ENCODE measurements around the gene RNPEPL1. TPM values are rescaled to one million over a fixed set of nuclear protein-coding genes. Genes with fewer than 3 reads are reported as not detected.

Gene RNPEPL1
- total RNA-seq, 2 donors from 2014 or later: 74.0 to 77.3 TPM

DNA sequence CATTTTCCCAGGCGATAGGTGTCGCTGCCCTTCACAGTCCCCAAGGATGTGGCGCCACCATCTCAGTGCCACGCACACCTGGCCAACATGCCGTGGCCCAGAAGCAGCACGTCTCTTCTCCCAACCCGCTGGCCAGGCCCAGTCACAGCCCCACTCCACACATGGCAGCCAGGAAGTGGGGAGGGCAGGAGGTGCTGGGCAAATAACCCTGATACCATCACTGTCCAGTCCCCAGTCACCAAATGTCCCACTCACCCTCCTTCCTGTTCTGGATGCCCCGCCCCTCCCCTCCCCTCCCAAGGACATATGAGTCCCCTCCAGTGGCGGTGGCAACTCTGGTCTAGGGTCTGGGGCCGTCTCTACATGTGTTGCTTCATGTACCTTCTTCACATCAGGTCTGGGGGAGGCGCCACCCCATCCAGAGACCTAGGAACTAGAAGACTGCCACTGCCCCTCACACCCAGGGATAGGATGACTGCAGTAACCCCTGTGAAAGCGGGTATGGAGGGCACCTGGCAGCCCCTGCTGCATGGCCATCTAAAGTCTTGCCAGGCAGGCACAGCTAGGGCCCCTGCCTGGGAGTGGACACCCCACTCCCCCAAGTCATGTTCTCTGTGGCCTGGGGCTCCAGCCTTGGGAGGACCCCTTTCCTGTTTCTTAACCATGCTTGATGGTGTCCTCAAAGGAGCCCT is 10.9 kb downstream of the RNPEPL1 start:
- Mint-ChIP-seq H3K36me3 (ENCODE audit: insufficient read depth in 2 of 2) (peaks cover 2 to 15% of the 10 kb centered on the region in 2 donors), H3K9me3 (no peaks in the 10 kb centered on the region), H3K27ac (peak overlapping the region; percentile 68), H3K4me1 (ENCODE audit: low read depth) (peaks cover 42% of the 10 kb centered on the region), H3K4me3 (peak overlapping the region; percentile 33 to 60), H3K27me3 (ENCODE audit: low read depth) (no peaks in the 10 kb centered on the region)
- peak; percentile 10 to 33 for ATAC-seq (replicated peaks in 1 of 2)
- DNase-seq: no peak

DNA sequence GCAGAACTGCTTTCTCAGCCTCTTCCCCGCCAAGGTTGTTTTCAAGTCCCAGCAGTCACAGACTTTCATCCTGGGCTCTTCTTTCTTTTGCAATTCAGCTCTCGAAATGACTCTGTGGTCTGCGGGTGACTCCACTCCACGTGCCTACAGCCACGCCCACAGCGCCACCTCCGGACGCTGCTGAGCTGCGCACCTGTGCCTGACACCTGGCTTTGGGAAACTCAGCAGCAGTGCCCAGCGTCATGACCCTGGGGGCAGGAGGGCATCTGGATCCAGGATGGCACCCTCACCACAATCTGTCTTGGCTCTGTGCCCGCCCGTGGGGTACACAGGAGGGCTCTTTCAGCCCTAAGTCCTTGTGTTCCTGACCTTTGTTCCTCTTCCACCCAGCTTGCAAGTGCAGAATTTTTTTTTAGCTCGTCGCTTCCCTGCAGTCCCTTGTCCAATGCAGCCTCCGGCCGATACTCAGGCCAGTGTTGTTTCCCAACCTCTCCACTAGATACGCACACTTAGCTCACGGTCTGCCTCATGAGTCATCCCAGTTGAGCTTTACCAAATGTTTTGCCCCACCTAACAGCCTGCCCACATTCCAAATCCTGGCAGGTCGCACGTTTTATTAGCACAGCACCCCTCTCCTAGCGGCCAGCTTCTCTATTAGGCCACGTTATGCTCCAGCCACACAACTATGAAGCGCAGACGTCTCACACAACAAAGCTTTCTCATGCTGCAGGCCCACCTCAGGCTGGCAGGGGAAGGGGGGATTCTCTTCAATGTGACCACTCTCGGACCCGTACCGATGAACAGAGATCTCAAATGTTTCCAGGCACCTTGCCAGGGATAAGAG is 11.7 kb downstream of the RNPEPL1 start:
- Mint-ChIP-seq H3K9me3 (no peaks in the 10 kb centered on the region), H3K27me3 (ENCODE audit: low read depth) (no peaks in the 10 kb centered on the region), H3K36me3 (ENCODE audit: insufficient read depth in 2 of 2) (peaks cover 2 to 15% of the 10 kb centered on the region in 2 donors), H3K27ac (peak overlapping the region; percentile 68), H3K4me1 (ENCODE audit: low read depth) (peaks cover 49% of the 10 kb centered on the region), H3K4me3 (peak overlapping the region; percentile 33 to 60)
- DNase-seq: peak; percentile 80 to 83
- peak; percentile 83 to 87 for ATAC-seq (replicated peaks in 1 of 2)

DNA sequence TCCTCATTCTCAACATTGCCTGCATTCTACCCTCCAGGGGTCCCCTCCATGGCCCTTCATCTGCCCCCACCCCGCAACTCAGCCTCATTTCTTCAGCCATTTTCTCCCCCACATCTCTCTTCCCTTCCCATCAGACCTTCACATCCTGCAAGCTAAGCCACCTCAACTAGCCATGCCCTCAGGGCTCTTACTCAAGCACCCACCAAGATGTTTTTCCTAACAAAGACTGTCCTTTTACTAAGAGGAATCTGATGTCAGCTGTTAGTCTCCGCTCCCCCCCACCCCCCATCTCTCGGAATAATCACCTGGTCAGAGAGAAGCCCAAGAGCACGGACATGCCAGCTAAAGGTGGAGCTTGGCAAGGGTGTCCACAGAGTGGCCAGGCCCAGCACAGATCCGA is 13.5 kb downstream of the RNPEPL1 start:
- Mint-ChIP-seq H3K4me3 (no peak overlapping the region), H3K4me1 (ENCODE audit: low read depth) (peaks cover 51% of the 10 kb centered on the region), H3K27ac (no peak overlapping the region)

DNA sequence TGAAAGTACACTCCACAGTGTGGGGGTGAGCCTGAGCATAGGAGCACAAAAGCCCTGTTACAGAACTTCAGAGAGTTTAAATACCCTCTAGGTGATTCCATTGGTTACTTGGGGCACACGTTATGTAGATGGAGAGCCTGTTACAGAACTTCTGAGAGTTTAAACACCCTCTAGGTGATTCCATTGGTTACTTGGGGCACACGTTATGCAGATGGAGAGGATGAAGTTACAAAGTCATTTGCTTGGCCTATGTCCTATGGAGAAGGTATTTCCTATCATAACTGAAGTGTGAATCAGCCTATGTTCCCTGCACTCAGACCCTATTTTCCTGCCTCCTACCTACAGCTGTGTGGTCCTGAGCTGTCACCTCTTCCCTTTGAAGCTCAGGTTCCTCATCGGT is 14.5 kb downstream of the RNPEPL1 start:
- no peaks in the 10 kb centered on the region for H3K9me3 Mint-ChIP-seq
- no peak for ATAC-seq (replicated peaks in 1 of 2)
- no peak for DNase-seq
- peaks cover 2 to 15% of the 10 kb centered on the region in 2 donors for H3K36me3 Mint-ChIP-seq (ENCODE audit: insufficient read depth in 2 of 2)
- H3K27me3 Mint-ChIP-seq (ENCODE audit: low read depth): no peaks in the 10 kb centered on the region
- H3K27ac Mint-ChIP-seq: no peak overlapping the region
- no peak overlapping the region for H3K4me3 Mint-ChIP-seq
- peaks cover 57% of the 10 kb centered on the region for H3K4me1 Mint-ChIP-seq (ENCODE audit: low read depth)

More for the DNA sequence above, 13.5 kb downstream of the RNPEPL1 start:
- peaks cover 2 to 15% of the 10 kb centered on the region in 2 donors for H3K36me3 Mint-ChIP-seq (ENCODE audit: insufficient read depth in 2 of 2)
- H3K9me3 Mint-ChIP-seq: no peaks in the 10 kb centered on the region
- H3K27me3 Mint-ChIP-seq (ENCODE audit: low read depth): no peaks in the 10 kb centered on the region
- DNase-seq (no peak), ATAC-seq (replicated peaks in 1 of 2) (no peak)

DNA sequence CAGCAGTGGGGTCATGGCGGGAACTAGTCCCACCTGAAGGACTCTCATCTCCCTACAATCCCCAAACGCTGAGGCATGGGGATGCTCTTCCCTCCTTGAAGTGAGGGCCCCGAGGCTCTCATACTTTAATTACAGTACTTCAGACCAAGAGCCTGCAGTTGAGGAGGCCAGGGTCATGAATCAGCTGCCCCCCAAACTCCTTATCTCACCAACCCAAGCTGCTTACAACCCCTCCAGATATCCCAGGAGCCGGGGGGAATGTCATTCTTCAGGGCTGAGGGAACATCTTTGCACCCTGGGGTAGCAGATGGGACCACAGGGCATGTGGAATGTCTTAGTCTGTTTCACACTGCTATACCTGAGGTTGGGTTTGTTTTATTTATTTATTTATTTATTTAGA is 15.5 kb downstream of the RNPEPL1 start:
- ATAC-seq (replicated peaks in 1 of 2) (no peak), DNase-seq (no peak)
- no peak overlapping the region for H3K4me3 Mint-ChIP-seq
- no peak overlapping the region for H3K27ac Mint-ChIP-seq
- no peaks in the 10 kb centered on the region for H3K9me3 Mint-ChIP-seq
- H3K36me3 Mint-ChIP-seq (ENCODE audit: insufficient read depth in 2 of 2): peaks cover 2 to 13% of the 10 kb centered on the region in 2 donors
- no peaks in the 10 kb centered on the region for H3K27me3 Mint-ChIP-seq (ENCODE audit: low read depth)
- H3K4me1 Mint-ChIP-seq (ENCODE audit: low read depth): peaks cover 65% of the 10 kb centered on the region

DNA sequence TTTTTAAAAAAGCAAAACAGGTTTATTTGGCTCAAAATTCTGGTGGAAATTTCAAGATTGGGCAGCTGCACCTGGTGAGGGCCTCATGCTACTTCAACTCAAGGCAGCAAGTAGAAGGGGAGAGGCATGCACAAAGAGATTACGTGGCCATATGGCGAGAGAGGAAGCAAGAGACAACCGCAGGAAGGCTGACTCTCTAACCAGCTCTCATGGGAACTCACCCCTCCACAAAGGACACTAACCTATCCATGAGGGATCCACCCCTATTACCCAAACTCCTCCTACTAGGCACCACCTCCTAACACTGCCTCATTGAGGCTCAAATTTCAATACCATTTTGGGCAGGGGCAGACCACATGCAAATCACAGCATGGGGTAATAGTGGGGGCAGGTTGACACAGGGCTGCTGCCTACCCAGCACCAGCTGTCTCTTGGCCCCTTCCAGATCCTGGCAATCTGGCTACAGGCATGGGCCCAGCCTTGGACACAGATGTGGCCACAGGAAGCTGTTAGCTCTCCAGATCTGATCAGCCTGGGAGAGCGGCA is 16.3 kb downstream of the RNPEPL1 start:
- Mint-ChIP-seq H3K4me1 (ENCODE audit: low read depth) (peaks cover 61% of the 10 kb centered on the region), H3K27ac (no peak overlapping the region), H3K4me3 (peak overlapping the region; percentile 91 to 98), H3K9me3 (no peaks in the 10 kb centered on the region), H3K36me3 (ENCODE audit: insufficient read depth in 2 of 2) (peaks cover 2 to 13% of the 10 kb centered on the region in 2 donors), H3K27me3 (ENCODE audit: low read depth) (no peaks in the 10 kb centered on the region)
- ATAC-seq (replicated peaks in 1 of 2): peak in 1 of 2 donors; percentile 2
- DNase-seq: no peak

DNA sequence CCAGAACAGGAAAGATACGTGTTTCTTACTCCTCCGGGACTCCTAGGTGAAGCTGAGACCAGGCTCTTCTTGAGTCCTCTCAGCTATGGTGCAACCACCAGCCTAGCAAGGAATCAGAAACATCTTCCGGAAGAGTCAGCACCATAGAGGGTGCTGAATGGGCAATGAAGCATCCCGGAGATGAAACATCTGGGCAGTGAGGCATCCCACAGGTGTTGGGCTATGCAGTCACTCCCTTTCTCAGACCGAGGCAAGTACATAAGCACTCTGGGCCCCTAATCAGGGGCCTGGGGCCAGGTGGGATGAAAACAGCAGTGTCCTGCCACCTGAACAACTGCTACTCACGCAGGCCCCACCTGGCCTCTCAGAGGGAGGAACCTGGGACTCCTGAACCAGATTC is 16.8 kb downstream of the RNPEPL1 start:
- DNase-seq: no peak
- Mint-ChIP-seq H3K9me3 (no peaks in the 10 kb centered on the region), H3K36me3 (ENCODE audit: insufficient read depth in 2 of 2) (peaks cover 2 to 11% of the 10 kb centered on the region in 2 donors), H3K4me1 (ENCODE audit: low read depth) (peaks cover 56% of the 10 kb centered on the region), H3K27ac (no peak overlapping the region), H3K4me3 (peak overlapping the region; percentile 91 to 98), H3K27me3 (ENCODE audit: low read depth) (no peaks in the 10 kb centered on the region)
- ATAC-seq (replicated peaks in 1 of 2): no peak

DNA sequence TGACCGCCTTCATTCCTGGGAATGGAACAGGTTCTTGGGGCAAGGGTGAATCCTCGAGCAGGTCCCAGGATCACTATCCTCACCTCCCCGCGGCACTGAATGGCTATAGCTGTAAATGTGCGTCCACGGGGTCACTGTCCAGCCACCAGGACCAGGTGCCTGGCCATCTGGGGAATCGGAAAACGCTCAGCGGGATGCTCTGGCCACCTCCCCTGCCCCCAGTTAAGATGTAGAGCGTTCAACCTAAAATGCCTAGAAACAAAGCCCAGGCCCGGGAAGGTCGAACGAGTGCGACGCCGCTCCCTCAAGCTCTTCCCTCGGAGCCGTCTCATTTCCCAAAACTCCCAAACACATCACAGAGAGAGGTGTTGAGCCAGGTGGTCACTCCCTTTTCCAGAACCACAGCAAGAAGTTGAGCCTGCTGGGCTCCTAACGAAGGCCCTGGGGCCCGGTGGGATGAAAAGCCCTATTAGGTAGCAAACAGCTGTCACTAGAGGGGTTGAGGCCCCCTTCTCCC is 17.5 kb downstream of the RNPEPL1 start:
- Mint-ChIP-seq H3K27ac (peak overlapping the region; percentile 90), H3K4me1 (ENCODE audit: low read depth) (peaks cover 49% of the 10 kb centered on the region), H3K36me3 (ENCODE audit: insufficient read depth in 2 of 2) (peaks cover 2 to 5% of the 10 kb centered on the region in 2 donors), H3K9me3 (no peaks in the 10 kb centered on the region), H3K27me3 (ENCODE audit: low read depth) (no peaks in the 10 kb centered on the region), H3K4me3 (peak overlapping the region; percentile 91 to 98)
- no peak for ATAC-seq (replicated peaks in 1 of 2)
- DNase-seq: no peak

DNA sequence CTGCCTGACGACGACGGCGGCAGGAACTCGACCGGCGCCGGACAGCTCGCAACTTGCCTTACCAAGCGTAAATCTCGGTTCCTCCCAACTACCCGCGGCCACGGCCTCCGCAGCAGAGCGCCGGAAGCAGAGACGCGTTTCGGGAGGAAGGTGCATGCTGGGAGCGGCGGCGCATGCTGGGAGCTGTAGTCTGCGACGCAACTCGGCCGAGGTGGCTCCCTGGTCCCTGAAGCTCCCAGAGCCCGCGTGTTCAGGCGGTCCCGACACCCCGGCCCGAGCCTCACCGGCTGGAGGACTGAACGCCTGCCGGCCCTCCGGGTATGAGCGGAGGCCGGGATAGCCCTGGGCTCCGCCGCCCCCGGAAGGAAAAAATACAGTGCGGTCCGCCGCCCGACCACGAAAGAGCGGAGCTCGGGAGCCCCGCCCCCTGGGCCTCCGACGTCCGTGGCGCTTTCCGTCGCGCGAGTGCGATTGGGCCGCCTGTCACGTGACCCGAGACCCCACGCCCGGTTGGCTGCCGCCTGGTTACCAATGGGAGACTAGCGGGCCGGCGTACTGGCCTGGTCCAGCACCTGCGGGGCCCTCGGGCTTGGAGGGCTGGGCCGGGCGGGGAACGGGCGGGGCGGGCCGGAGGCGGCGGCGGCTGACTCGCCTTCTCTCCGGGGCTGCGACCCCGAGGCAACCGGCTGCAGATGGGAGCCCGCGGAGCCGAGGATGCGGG is 18.1 kb downstream of the RNPEPL1 start, which contains the start of gene CAPN10:
Gene CAPN10 (plus strand): TSS at position 537 of the 721 bp plus-strand sequence. CDS start 178 bp downstream, at position 715.
- H3K36me3 Mint-ChIP-seq (ENCODE audit: insufficient read depth in 2 of 2): peaks cover 0 to 1% of the 10 kb centered on the region in 2 donors
- peaks cover 48% of the 10 kb centered on the region for H3K4me1 Mint-ChIP-seq (ENCODE audit: low read depth)
- DNase-seq (peak; percentile 98 to 99), ATAC-seq (replicated peaks in 1 of 2) (peak; percentile 91)
- peak within 1 kb of the TSS; percentile 91 to 98 for H3K4me3 Mint-ChIP-seq
- H3K9me3 Mint-ChIP-seq: no peaks in the 10 kb centered on the region
- H3K27me3 Mint-ChIP-seq (ENCODE audit: low read depth): no peaks in the 10 kb centered on the region
- H3K27ac Mint-ChIP-seq: peak within 1 kb of the TSS; percentile 90

DNA sequence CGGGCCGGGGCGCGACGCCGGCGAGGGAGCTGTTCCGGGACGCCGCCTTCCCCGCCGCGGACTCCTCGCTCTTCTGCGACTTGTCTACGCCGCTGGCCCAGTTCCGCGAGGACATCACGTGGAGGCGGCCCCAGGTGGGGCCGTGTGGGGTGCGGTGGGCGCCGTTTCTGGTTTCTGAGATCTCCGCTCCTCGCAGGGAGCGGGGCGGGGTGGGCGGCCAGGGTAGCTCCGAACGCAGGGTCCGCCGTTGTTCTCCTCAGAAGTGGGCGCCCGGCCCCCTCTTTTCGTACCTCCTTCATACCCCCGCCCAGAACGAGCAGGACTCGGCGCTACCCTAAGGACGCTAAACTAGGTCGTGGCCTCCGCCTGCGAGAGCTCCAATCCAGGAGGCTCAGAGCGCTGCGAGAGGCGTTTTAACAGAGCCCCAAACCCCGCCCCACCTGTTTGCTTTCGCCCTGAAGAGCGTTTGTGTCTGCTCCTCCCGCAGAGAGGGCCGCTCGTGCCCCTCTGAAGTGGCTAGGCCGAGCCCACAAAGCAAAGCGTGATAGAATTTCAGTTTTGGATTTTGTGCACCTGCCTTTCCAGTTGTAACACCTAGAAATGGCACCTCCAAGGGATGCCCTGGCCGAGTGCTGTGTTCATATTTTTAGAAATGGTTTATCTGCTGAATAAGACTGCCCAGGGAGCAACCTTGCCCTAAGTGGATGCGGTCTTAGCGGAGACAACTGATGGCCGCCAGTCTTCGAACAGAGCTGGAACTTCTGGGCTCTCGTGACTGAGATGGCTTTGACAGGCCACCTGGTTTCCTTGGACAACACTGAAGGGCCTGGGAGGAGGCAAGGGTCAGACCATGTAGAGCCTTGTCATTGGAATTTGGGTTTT is 18.9 kb downstream of the RNPEPL1 start:
- H3K27me3 Mint-ChIP-seq (ENCODE audit: low read depth): no peaks in the 10 kb centered on the region
- ATAC-seq (replicated peaks in 1 of 2): peak; percentile 35 to 36
- no peaks in the 10 kb centered on the region for H3K36me3 Mint-ChIP-seq (ENCODE audit: insufficient read depth in 2 of 2)
- peak overlapping the region; percentile 87 for H3K27ac Mint-ChIP-seq
- peak overlapping the region; percentile 76 to 95 for H3K4me3 Mint-ChIP-seq
- peak; percentile 67 to 70 for DNase-seq
- H3K9me3 Mint-ChIP-seq: no peaks in the 10 kb centered on the region
- H3K4me1 Mint-ChIP-seq (ENCODE audit: low read depth): peaks cover 48% of the 10 kb centered on the region

DNA sequence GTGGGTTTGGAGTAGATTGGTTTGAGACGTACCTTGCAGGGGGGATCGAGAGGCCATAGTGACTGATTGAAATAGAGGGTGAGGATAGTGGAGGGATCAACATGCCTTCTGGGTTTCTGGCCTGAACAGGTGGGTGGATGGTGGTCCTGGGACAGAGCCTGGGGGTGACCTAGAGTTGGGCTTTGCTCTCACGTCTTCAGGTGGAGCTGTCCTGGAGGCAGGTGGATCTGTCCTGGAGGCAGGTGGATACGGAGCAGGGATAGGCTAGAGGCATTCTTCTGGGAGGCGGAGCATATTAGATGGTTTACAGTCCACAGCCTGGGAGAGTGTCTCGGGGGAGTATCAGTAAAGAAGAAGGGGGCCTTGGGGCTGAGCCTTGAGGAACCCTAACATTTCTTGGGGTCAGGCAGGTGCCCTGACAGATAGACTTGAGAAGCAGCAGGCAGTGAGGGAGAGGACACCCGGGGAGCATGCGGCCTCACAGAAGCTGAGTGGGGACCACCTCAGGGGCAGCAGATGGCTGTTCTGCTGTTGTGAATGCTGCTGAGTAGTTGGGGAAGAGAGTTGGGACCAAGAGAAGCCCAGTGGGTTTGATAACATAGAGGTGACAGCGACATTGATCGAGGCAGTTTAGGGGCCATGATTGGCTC is 19.8 kb downstream of the RNPEPL1 start:
- no peak for ATAC-seq (replicated peaks in 1 of 2)
- Mint-ChIP-seq H3K36me3 (ENCODE audit: insufficient read depth in 2 of 2) (no peaks in the 10 kb centered on the region), H3K4me3 (peak overlapping the region; percentile 76 to 95), H3K4me1 (ENCODE audit: low read depth) (peaks cover 38% of the 10 kb centered on the region), H3K9me3 (no peaks in the 10 kb centered on the region), H3K27me3 (ENCODE audit: low read depth) (no peaks in the 10 kb centered on the region), H3K27ac (peak overlapping the region; percentile 26)
- DNase-seq: no peak
